ENCODE measurements around the gene PTX4.

GRCh38 chr16:1502092-1503004 lies 13.6 kb upstream of the PTX4 start:
- TF ChIP-seq CTCF (IDR thresholded peaks at IDR 0.05) (no peak), POLR2A (IDR thresholded peaks at IDR 0.05) (no peak), POLR2AphosphoS5 (IDR thresholded peaks at IDR 0.05; ENCODE audit: insufficient read depth in 1 of 2, low read depth in 1 of 2) (no peak)
